GM21390 (cell line): ENCODE results near the gene FAM120A.

Experiments
- ATAC-seq: cut with Tn5 transposase; IDR thresholded peaks from one replicate; pipeline ENCODE4 v1.9.1; 2021; ENCODE audit not compliant: unreplicated experiment

The FAM120A gene

DNA sequence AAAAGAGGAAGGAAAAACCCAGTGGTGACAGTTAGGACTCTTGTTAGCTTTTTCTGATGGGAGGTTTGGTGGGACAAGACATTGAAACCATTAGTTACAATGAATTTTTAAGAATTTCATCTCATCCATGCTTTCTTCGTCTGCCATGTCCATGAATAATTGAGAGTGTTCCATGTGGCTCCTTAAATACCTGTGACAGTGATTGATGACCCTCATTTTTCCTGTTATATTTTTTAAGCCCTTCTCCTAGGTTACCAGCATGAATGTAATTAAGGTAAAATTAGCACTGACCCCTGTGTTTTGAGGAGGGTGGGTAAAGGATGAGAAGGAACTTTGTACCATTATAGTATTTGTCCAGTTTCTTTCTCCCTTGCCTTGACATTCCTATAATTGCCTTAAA lies 101.4 kb downstream of the FAM120A start:
- ATAC-seq, result no peak

DNA sequence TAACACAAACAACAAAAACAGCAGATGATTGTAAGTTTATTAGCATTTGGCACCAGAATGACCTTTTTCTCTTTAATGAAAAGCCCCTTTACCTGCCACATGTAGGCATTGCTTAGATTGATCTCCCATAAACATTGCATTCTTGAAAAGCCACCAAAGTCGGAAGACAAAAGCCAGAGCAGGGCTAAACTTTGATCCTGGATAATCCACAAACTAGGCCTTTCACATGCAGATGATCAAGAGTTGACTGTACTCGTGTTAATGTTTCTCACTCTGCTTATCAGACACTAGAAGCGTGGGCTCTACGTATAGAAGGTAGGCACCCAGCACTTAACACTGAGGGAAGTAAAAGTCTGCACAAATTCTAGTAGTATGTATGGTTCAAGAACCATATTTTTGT lies 103.9 kb downstream of the FAM120A start:
- no peak for ATAC-seq

DNA sequence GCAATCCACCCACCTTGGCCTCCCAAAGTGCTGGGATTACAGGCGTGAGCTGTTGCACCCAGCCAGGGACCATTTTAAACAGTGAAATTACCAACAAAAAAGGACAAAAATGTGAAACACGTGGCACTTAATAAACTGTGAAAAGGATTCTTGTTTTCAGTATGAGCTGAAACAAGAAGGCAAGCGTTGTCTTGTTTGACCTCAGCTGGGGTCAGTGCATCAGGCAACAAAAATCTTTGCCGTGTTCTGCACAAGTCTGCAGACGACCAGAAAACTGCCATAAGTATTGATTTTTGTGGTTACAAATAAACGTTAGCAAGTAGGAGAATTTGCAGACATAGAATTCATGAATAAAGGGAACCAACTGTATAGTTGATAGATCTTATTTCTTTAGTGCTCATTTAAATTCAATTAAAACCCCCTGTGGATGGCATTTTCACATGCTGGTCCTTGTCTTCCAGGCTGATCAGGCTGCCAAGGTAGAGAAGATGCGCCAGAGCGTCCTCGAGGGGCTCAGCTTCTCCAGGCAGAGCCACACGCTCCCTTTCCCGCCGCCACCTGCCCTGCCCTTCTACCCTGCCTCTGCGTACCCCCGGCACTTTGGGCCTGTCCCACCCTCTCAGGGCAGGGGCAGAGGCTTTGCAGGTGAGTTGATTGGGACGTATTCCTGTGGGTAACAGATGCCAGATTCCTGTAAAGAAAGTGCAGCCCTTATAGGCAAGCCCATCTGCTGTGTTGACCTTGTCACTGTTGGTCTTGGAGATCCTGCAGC lies 106.1 kb downstream of the FAM120A start:
- no peak for ATAC-seq

DNA sequence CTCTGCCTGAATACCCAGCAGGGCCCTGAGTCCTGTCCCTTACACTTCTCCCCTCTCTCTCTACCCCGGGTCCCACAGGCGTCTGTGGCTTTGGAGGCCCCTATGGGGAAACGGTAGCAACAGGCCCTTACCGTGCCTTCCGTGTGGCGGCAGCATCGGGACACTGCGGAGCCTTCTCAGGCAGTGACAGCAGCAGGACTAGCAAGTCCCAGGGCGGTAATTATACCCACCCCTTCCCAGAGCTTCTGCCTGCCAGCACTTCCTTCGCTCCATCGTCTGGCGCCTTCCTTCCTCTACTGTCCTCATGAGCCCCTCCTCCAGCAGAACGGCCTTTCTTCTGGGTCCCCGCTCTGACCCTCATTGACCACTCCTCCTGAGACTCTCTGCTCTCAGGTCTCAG lies 107.0 kb downstream of the FAM120A start:
- ATAC-seq, result no peak

DNA sequence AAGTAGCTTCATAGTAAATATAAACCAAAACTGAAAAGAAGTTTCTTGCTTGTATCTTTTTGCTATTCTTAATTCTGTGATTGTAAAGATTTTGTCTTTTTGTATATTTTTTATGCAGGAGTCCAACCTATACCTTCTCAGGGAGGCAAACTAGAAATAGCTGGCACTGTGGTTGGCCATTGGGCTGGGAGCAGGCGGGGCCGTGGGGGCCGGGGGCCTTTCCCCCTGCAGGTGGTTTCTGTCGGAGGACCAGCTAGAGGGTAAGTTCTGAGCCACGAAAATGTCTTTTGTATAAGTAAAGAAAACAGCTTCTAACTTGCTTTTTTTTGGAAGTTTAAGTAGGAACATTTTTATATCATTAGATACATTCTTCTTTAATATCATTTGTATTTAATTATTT lies 109.5 kb downstream of the FAM120A start:
- no peak for ATAC-seq

DNA sequence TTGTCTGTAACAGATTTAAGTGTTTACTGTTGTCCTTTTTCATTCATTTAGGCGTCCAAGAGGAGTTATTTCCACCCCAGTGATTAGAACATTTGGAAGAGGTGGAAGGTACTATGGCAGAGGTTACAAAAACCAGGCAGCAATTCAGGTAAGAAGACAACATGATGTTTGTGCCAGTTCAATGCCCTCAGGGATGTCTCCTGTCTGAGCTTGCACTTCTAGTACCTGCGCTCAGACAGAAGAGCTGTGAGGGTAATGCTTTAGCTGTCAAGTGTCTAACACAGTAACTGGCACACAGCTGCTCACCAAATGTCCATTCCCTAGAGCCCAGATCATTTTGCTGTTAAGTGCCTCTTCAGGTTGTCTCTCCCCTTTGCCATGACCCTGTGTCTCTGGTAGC lies 110.7 kb downstream of the FAM120A start:
- ATAC-seq, result no peak

DNA sequence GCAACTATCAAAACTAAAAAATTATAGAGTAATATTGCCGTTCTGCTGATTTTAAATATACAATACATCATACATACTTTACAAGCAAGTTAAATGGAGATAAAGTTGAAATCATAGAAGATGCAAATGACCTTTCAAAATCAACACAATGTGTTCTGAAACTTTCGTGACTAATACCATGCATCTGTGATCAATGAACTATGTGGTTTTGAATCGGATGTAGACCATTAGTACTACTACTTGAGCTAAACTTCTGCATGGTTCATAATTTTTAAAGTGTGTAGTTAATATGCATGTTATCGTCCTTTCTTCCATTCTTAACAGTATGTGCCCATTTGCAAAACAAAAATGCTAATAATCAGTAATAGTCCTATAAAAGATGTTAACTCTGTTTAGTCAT lies 113.6 kb downstream of the FAM120A start:
- ATAC-seq, result no peak

DNA sequence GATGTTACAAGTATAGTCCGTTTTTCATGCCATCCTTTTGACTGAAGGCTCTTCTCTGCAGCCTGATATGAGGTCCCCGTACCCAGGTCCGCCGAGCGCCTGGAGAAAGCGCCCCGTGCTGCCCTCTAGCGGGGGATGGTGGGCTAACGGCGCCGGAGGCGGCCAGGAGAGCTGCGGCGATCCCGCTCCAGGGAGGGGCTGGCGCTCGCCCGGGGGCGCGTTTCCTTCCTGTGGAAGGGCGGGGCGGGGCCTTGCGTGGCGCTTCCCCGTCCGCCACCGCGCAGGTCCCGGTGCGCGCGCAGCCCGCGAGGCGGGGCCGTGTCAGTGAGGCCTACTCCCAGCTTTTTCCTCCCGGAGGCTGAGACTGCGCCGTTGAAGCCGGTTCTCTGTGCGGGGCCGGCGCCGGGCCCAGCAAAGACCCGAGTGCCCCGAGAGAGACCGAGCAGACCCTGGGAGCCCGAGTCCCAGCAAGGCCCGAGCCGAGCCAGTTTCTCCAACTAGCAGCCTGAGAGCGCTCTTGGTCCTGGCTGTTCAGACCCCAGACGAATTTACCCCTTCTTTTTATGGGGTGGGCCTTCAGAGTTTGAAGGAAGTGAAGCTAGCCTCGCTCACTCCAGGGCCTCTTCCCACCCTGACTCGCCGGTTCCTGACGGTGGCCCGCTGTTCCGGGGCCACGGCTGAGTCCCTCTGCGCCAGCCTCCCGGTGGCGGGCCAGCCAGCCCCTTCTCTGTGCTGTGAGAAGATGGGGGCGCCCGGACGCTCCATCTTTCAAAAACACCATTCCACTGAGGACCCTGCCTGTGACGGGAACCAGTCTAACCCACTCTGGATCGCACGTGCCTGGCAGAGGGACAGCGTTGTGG lies 115.2 kb downstream of the FAM120A start:
- peak; percentile 83 for ATAC-seq

DNA sequence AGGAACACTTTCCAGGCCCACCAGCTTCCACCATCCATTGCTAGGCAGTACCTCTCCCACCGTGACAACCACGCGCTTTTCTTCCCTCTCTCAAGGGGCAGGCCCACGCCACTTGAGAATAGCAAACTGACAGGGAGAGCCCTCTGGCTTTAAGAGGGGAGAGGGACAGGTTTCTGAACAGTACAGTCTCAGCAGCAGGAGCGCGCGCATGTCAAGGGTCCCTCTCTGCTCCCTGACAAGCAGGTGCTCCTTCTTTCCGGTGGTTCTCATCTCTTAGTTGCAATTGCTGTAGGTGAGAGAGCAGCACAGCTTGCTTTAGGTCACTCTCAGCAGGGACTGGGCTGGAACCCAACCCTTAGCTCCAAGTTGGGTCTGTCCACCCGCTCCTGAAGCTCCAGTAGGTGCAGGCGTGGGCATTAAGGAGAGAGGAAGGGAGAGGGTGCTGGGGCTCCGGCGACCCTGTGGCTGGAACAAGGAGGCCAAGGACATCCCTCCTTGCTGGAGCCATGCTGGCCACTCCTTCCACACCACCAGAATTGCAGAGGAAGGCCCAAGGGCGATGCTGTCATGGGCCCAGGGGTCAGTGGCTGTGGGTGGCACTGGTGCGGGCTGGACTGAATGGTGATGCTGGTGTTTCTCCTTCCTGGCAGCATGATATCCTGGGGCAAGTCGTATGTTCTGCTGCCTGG lies 115.9 kb downstream of the FAM120A start:
- no peak for ATAC-seq

DNA sequence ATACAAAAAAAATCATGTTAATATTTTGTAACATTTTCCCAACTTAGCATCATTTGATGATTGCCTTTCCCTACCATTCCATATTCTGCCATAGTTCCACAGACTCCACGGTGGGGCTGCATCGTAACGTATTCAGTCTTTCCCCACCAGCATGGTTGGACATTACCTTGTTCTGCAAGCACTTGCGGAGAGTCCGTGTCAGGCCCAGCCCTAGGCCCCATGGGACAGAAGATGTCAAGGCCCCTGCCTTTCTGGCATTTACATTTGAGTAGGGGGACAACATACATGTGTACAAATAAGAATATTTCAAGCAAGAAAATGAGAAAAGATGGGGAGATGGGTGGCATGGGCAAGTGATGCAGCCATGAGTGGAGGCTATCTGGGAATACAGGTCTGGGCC lies 116.7 kb downstream of the FAM120A start:
- no peak for ATAC-seq

DNA sequence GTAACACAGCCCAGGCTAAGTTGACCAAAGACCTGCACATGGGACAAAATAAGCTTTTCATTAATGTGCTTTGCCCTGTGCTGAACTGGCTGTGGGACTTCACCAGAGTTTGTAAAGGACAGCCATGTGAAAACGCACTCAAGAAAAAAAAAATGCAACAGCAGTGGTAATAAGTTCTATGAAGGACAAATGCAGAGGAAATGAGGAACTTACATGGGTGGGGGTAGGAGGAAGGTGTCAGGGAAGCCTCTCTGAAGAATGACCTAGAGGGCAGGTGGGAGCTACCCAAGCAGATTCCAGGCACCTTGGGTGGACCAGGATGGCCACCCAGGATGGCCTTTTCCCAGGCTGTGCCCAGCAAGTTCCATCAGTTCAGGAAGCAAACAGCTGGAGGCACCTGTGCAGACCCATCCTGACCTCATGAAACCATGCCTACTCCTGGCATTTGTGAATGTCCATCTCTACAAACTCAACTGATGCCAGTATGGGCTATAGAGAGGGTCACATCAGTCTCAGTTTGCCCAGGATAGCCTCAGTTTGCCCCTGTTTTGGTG lies 118.2 kb downstream of the FAM120A start:
- ATAC-seq, result no peak

DNA sequence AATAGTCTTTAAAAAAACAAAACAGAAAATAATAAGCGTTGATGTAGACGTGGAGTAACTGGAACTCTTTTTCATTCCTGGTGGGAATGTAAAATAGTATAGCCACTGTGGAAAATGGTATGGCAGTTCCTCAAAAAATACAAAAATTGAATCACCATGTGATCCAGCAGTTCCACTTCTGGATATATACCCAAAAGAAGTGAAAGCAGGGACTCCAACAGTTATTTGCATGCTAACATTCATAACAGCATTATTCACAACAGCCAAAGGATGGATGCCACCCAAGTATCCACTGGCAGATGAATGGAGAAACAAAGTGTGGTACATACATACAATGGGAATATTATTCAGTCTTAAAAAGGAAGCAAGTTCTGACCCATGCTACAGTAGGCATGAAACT lies 120.7 kb downstream of the FAM120A start:
- ATAC-seq, result no peak

DNA sequence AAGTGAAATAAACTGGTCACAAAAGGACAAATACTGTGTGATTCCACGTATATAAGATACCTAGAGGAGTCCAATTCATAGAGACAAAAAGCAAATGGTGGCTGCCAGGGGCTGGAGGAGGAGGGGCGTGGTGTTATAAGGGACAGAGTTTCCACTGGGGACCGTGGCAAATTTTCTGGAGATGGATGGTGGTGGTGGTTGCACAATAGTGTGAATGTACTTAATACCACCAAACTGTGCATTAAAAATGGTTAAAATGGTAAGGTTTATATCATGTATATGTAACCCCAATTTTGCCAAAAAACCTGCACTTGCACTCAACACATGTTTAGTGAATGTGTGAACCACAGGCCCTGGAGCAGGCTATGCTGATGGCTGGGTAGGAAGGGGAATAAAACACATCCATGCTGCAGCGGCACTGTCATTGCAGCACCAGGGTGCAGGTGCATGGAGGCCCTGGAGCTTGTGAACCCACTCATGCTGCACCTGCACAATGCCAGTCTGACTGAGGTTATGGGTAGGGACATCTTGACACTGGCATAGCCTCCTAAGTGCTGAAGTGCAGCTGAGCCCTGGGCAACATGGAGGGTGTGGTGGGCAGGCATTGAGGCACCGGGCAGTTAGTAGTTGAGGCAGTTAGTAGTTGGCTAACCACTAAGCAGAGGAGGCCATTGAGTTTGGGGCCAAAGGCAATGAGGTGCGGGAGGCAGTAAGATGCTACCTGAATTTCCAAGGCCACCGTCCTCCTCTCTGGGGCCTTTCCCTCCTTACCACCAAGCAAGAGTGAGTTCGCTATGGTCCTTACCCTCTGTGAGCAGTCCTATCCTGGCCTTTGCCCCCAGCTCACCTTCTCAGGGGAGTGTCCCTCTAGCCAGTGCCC lies 121.4 kb downstream of the FAM120A start:
- ATAC-seq, result no peak

DNA sequence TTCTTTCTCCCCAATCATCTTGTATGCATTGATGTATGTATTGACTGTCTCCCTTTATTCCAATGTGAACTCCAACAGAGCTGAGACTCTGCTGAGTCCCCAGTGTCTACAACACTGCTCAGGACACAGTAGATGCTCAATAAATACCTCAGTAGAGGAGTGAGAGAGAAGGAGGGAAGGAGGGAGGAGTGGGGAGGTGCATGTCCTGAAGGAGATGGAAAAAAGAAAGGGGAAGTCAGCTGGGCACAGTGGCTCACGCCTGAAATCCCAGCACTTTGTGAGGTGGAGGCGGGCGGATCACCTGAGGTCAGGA lies 122.0 kb downstream of the FAM120A start:
- no peak for ATAC-seq

DNA sequence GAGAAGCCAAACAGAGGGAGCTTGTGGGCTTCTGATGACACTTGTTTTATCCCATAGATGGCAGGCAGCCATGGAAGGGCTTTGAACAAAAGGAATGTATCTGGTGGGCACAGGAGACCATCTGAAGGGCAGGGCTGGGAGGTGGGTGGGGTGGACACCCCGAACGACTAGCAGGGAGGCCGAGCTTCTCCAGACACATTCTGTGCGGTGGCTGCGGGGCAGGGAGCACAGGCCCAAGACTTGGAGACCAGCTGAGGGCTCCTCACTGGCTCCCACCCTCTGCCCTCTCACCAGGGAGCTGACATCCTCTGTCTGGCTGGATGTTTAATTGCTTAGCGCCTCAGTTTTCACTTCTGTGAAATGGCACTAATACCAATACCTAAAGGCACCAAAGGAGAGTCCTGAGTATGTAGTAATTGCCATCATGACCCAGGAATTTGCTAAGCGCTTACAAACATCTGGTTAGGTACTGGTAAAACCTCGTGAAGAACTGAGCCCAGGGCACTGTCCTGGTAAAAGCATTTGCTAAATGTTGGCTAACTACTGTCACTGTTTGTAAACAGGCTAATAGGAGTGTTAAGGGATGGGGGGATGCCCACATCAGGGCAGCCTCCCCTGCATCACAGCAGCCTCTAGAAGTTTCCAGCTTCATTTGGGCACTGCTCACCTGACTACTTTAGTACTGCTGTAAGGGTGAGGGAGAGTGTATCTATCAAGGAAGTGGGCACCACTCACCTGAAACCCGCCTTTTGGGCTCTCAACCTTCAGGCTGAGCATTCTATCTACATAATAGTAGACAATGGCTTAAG lies 122.8 kb downstream of the FAM120A start:
- ATAC-seq, result no peak

DNA sequence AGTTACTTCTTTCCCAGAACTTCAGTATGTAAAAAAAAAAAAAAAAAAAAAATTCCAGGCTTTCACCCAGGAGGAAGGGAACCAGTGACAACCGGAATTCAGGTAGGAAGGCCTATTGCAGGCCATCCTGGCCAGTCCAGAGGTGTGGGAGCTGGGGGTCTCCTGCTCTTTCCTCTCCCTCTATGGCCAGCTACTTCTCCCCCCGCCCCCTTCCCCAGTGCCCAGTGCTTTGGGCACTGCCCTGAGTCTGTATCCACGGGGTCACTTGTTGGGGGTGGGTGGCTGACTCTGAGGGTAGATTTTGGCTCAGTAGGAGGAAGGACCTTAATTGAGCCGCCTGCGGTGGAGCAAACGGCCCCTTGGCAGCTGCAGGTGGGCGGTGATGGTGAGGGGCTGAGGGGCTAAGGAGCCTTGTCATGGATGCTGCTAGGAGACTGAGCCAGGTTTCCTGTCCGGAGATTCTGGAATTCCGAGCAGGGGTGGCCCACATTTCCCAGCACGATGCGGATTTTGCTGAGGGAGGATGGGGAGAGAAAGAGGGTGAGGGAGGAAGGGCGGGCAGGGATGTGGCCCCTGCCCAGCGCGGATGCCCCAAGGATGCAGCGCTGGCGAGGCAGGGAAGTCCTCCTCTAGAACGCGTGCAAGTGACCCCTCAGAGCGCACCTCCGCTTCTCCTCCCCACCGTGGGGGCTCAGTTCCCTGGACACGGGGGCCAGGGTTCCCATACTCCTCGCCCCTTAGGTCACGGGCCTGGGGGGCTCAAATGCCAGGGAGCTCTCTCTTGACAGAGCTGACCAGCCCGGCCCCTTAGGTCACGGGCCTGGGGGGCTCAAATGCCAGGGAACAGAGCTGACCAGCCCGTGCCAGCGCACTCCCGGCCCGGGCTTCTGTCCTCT lies 123.7 kb downstream of the FAM120A start:
- no peak for ATAC-seq

DNA sequence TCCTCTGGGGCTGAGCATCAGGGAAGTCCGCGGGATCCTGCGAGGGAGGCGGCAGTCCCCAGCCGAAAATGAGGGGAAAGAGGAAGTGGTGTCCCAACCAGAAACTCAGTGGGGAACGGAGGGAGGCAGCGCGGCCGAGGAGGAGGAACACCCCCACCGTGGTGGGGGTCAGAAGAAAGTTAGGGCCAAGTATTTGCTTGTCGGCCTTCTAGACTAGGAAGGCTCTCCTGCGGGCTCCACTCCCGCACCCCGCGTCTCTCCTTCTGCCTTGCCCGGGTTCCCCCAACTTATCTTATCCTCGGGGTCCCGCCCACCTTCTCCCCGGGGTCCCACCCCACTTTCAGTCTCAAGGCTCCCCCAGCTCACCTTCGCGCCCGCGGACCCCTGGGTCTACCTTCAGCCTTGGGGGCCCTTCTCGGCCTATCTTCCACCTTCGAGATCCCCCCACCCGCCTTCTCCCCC lies 124.3 kb downstream of the FAM120A start:
- ATAC-seq, result peak; percentile 45

DNA sequence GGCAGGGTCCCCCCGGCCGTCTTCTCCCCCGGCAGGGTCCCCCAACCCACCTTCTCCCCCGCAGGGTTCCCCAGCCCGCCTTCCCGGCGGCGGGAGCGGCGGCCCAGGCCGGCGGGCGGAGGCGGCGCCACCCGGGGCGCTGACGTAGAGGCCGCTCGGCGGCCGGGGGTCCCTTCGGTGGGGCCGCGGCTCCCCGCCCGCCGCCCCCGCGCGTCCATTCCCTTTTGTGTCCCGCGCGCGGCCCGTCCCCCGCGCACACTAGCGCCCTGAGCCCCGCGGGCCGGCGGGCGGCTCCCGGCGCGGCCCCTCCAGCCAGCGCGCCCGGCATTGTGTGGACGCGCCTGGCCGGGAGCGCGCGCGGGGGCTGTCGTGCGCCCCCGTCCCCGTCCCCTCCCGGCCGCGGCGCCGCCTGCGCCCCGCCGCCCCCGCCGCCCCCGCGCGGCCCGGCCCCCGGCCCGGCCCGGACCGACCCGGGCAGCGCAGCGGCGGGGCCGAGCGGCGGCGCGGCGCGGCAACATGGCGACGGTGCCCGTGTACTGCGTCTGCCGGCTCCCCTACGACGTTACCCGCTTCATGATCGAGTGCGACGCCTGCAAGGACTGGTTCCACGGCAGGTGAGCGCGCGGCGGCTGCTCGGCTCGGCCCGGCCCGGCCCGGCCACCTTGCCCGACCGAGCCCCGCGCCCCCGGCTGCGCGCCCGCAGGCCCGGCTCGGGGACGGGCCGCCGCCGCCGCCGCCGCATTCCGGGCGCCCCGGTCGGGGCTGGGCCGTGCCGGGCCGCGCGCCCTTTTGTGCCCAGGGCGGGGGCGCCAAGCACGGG lies 125.0 kb downstream of the FAM120A start, which contains the start of gene PHF2:
PHF2 (plus strand) TSS at position 327 of the 820 bp plus-strand sequence; CDS start at position 517, 190 bp downstream.
- ATAC-seq, result peak; percentile 36
